DMS 273 (cell line): ENCODE data around the gene ZP3.
"Not testable (repeated sequence)": the region's sequence is repeated elsewhere in the genome, so short reads cannot be mapped to it uniquely, and the experiment has no call there.

Experiments
- DNase-seq: peaks from one replicate; lab custom pipeline; 2025; ENCODE audit not compliant: unreplicated experiment; lab: John Stamatoyannopoulos, UW

Gene ZP3

GRCh38 chr7:76439120-76439888 is 14.6 kb downstream of the ZP3 start:
- not testable (repeated sequence) for DNase-seq

- DNase-seq: not testable (repeated sequence)
These were observed 15.7 kb downstream of the ZP3 start for GRCh38 chr7:76440404-76440803.

GRCh38 chr7:76441792-76442191 is 17.0 kb downstream of the ZP3 start:
- not testable (repeated sequence) for DNase-seq

- not testable (repeated sequence) for DNase-seq
These were observed 18.1 kb downstream of the ZP3 start for GRCh38 chr7:76442664-76443446.

- not testable (repeated sequence) for DNase-seq
These were observed 19.1 kb downstream of the ZP3 start for GRCh38 chr7:76443846-76444245.

- peak; percentile 84 for DNase-seq
These were observed 20.8 kb downstream of the ZP3 start for GRCh38 chr7:76445577-76446008.

- DNase-seq: not testable (repeated sequence)
These were observed 32.3 kb downstream of the ZP3 start for GRCh38 chr7:76457017-76457416.

GRCh38 chr7:76458504-76458903 is 33.8 kb downstream of the ZP3 start:
- DNase-seq: not testable (repeated sequence)

- not testable (repeated sequence) for DNase-seq
These were observed 36.0 kb downstream of the ZP3 start for GRCh38 chr7:76460767-76461166.

- not testable (repeated sequence) for DNase-seq
These were observed 36.8 kb downstream of the ZP3 start, which contains the start of gene DTX2 for GRCh38 chr7:76461464-76462101. Gene DTX2 (plus strand): TSS chr7:76461709. CDS start chr7:76480510, 18,801 bp downstream.

- DNase-seq: not testable (repeated sequence)
These were observed 37.6 kb downstream of the ZP3 start for GRCh38 chr7:76462271-76462882.

GRCh38 chr7:76464959-76465358 is 40.2 kb downstream of the ZP3 start:
- DNase-seq: not testable (repeated sequence)

GRCh38 chr7:76465950-76466349 is 41.2 kb downstream of the ZP3 start:
- not testable (repeated sequence) for DNase-seq

- not testable (repeated sequence) for DNase-seq
These were observed 43.1 kb downstream of the ZP3 start for GRCh38 chr7:76467743-76468404.

- not testable (repeated sequence) for DNase-seq
These were observed 46.9 kb downstream of the ZP3 start for GRCh38 chr7:76471556-76472221.

- not testable (repeated sequence) for DNase-seq
These were observed 48.3 kb downstream of the ZP3 start for GRCh38 chr7:76473097-76473496.

- not testable (repeated sequence) for DNase-seq
These were observed 51.5 kb downstream of the ZP3 start for GRCh38 chr7:76476280-76476679.

GRCh38 chr7:76476742-76477474 is 52.2 kb downstream of the ZP3 start:
- DNase-seq: not testable (repeated sequence)

GRCh38 chr7:76479628-76480027 is 54.9 kb downstream of the ZP3 start:
- DNase-seq: not testable (repeated sequence)
